ENCODE measurements around the gene LILRB4. TPM values are rescaled to one million over a fixed set of nuclear protein-coding genes. Genes with fewer than 3 reads are reported as not detected.
A peak's percentile ranks its signal among the peaks of the same experiment; 100 is the strongest.

Gene LILRB4
- total RNA-seq, 1 experiment from 2014 or later = not detected

DNA sequence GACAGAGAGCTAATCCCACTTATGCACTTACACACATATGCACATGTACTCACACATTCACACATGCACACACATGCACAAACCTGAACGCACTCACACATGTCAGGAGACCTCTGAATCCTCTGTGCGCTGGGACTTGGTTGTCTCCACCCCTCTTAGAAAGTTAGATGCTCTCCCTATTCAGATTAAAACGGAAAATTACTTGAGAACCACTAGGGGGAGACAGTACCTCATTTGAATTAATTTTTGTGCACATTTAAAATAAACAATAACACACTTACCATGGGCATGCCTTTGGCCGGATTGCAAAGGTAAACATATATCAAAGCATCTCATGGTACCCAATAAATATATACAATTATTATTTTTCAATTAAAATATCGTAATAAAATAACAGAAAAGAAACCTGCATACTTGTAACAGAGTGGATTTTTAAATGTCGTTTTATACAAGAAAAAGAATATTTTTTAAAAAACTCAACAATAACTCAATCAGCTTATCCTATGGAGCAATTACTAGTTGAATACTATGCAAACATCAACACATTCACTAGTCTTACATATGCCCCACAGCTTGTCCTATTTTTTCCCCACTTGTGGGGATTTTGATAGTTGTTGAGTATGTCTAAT, 9.5 kb upstream of the LILRB4 start:
- ChIA-PET POLR2A (no interaction called here), CTCF (interaction anchor here (0.6 to 2.5 kb wide), 2 partner anchors 10 to 21 kb away, joined by 3 to 25 read pairs; partner anchors contain the start of gene LILRB4)
- no peak overlapping the region for H3K27ac Mint-ChIP-seq
- H3K27me3 Mint-ChIP-seq (ENCODE audit: low read depth) = peaks cover 4% of the 10 kb centered on the region
- no peaks in the 10 kb centered on the region for H3K4me1 Mint-ChIP-seq
- DNase-seq (ENCODE audit: low spot score) (no peak), ATAC-seq (no peak)
- no peak overlapping the region for H3K4me3 Mint-ChIP-seq
- peaks cover 68% of the 10 kb centered on the region for H3K9me3 Mint-ChIP-seq
- H3K36me3 Mint-ChIP-seq = peaks cover 29% of the 10 kb centered on the region
- TF ChIP-seq, protein P1, sequence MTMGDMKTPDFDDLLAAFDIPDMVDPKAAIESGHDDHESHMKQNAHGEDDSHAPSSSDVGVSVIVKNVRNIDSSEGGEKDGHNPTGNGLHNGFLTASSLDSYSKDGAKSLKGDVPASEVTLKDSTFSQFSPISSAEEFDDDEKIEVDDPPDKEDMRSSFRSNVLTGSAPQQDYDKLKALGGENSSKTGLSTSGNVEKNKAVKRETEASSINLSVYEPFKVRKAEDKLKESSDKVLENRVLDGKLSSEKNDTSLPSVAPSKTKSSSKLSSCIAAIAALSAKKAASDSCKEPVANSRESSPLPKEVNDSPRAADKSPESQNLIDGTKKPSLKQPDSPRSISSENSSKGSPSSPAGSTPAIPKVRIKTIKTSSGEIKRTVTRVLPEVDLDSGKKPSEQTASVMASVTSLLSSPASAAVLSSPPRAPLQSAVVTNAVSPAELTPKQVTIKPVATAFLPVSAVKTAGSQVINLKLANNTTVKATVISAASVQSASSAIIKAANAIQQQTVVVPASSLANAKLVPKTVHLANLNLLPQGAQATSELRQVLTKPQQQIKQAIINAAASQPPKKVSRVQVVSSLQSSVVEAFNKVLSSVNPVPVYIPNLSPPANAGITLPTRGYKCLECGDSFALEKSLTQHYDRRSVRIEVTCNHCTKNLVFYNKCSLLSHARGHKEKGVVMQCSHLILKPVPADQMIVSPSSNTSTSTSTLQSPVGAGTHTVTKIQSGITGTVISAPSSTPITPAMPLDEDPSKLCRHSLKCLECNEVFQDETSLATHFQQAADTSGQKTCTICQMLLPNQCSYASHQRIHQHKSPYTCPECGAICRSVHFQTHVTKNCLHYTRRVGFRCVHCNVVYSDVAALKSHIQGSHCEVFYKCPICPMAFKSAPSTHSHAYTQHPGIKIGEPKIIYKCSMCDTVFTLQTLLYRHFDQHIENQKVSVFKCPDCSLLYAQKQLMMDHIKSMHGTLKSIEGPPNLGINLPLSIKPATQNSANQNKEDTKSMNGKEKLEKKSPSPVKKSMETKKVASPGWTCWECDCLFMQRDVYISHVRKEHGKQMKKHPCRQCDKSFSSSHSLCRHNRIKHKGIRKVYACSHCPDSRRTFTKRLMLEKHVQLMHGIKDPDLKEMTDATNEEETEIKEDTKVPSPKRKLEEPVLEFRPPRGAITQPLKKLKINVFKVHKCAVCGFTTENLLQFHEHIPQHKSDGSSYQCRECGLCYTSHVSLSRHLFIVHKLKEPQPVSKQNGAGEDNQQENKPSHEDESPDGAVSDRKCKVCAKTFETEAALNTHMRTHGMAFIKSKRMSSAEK (CRISPR knock-in tag; IDR thresholded peaks at IDR 0.05; ENCODE audit: borderline replicate concordance) = no peak
- TF ChIP-seq, protein P2, sequence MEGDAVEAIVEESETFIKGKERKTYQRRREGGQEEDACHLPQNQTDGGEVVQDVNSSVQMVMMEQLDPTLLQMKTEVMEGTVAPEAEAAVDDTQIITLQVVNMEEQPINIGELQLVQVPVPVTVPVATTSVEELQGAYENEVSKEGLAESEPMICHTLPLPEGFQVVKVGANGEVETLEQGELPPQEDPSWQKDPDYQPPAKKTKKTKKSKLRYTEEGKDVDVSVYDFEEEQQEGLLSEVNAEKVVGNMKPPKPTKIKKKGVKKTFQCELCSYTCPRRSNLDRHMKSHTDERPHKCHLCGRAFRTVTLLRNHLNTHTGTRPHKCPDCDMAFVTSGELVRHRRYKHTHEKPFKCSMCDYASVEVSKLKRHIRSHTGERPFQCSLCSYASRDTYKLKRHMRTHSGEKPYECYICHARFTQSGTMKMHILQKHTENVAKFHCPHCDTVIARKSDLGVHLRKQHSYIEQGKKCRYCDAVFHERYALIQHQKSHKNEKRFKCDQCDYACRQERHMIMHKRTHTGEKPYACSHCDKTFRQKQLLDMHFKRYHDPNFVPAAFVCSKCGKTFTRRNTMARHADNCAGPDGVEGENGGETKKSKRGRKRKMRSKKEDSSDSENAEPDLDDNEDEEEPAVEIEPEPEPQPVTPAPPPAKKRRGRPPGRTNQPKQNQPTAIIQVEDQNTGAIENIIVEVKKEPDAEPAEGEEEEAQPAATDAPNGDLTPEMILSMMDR (IDR thresholded peaks at IDR 0.05) = peak; percentile 38; the same call in 1 of the 2 replicates

DNA sequence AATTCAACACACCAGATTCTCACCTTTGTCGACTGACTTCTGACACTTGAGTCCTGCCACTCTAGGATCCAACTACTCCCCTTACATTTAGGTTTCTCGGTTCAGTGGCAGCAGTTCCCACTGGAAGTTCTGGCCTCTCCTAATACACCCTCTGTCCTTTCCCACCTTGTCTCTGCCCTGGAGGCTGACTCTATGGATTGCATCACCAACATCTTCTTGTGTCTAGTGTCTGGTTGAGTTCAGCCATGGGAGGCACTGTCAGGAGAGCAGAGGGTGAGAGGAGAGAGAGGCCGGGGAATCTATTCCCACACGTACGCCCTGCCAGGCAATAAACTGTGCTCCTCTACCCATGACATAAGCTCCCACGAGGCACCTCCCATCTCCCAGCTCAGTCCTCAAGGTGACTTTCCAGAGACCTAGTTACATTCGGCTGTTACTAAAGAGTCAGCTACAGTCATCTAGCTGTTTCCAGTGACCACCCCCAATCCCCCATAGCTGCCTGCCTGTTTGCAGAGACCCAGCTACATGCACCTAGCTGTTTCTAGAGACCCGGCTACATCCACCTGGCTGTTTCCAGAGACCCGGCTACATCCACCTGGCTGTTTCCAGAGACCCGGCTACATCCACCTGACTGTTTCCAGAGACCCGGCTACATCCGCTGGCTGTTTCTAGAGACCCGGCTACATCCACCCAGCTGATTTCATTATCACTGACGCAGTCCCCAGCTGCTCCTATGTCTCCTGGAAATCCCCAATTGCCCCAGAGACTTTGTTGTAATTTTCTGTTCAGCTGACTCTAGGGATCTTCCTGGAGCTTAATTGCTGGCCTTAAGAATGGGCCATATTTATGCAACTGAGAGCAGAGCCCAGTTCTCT, 8.1 kb upstream of the LILRB4 start:
- Mint-ChIP-seq H3K27me3 (ENCODE audit: low read depth) (peaks cover 12% of the 10 kb centered on the region), H3K36me3 (peaks cover 39% of the 10 kb centered on the region), H3K9me3 (peaks cover 68% of the 10 kb centered on the region), H3K4me3 (no peak overlapping the region), H3K4me1 (no peaks in the 10 kb centered on the region), H3K27ac (no peak overlapping the region)
- no peak for DNase-seq (ENCODE audit: low spot score)
- no peak for ATAC-seq
- TF ChIP-seq, protein P3, sequence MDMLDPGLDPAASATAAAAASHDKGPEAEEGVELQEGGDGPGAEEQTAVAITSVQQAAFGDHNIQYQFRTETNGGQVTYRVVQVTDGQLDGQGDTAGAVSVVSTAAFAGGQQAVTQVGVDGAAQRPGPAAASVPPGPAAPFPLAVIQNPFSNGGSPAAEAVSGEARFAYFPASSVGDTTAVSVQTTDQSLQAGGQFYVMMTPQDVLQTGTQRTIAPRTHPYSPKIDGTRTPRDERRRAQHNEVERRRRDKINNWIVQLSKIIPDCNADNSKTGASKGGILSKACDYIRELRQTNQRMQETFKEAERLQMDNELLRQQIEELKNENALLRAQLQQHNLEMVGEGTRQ (CRISPR knock-in tag; IDR thresholded peaks at IDR 0.05) = no peak
- TF ChIP-seq, protein P4, sequence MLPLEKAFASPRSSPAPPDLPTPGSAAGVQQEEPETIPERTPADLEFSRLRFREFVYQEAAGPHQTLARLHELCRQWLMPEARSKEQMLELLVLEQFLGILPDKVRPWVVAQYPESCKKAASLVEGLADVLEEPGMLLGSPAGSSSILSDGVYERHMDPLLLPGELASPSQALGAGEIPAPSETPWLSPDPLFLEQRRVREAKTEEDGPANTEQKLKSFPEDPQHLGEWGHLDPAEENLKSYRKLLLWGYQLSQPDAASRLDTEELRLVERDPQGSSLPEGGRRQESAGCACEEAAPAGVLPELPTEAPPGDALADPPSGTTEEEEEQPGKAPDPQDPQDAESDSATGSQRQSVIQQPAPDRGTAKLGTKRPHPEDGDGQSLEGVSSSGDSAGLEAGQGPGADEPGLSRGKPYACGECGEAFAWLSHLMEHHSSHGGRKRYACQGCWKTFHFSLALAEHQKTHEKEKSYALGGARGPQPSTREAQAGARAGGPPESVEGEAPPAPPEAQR (CRISPR knock-in tag; IDR thresholded peaks at IDR 0.05) = no peak
- TF ChIP-seq ZNF416 (CRISPR knock-in tag; IDR thresholded peaks at IDR 0.05) = no peak
- no peak for TF ChIP-seq EMX1 (CRISPR knock-in tag; IDR thresholded peaks at IDR 0.05)
- no peak for TF ChIP-seq NR1H2 (CRISPR knock-in tag; IDR thresholded peaks at IDR 0.05)
- TF ChIP-seq, protein P5, sequence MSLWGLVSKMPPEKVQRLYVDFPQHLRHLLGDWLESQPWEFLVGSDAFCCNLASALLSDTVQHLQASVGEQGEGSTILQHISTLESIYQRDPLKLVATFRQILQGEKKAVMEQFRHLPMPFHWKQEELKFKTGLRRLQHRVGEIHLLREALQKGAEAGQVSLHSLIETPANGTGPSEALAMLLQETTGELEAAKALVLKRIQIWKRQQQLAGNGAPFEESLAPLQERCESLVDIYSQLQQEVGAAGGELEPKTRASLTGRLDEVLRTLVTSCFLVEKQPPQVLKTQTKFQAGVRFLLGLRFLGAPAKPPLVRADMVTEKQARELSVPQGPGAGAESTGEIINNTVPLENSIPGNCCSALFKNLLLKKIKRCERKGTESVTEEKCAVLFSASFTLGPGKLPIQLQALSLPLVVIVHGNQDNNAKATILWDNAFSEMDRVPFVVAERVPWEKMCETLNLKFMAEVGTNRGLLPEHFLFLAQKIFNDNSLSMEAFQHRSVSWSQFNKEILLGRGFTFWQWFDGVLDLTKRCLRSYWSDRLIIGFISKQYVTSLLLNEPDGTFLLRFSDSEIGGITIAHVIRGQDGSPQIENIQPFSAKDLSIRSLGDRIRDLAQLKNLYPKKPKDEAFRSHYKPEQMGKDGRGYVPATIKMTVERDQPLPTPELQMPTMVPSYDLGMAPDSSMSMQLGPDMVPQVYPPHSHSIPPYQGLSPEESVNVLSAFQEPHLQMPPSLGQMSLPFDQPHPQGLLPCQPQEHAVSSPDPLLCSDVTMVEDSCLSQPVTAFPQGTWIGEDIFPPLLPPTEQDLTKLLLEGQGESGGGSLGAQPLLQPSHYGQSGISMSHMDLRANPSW (CRISPR knock-in tag; conservative IDR thresholded peaks at IDR 0.05; ENCODE audit: low read depth) = no peak
- no peak for TF ChIP-seq ESRRA (CRISPR knock-in tag; IDR thresholded peaks at IDR 0.05; ENCODE audit: borderline replicate concordance)
- TF ChIP-seq MXD4 (CRISPR knock-in tag; IDR thresholded peaks at IDR 0.05; ENCODE audit: borderline replicate concordance) = no peak
- no peak for TF ChIP-seq ZBTB21 (CRISPR knock-in tag; IDR thresholded peaks at IDR 0.05; ENCODE audit: borderline replicate concordance)
- no peak for TF ChIP-seq ZNF219 (CRISPR knock-in tag; IDR thresholded peaks at IDR 0.05; ENCODE audit: borderline replicate concordance)
- TF ChIP-seq, protein P1 (CRISPR knock-in tag; IDR thresholded peaks at IDR 0.05; ENCODE audit: borderline replicate concordance) = no peak
- TF ChIP-seq FOXP1 (CRISPR knock-in tag; IDR thresholded peaks at IDR 0.05; ENCODE audit: borderline replicate concordance) = no peak
- ChIA-PET POLR2A (no interaction called here), CTCF (interaction anchor here (0.8 to 2.5 kb wide), 5 partner anchors 10 to 227 kb away, joined by 3 to 25 read pairs (median 3); partner anchors contain the start of gene CDC42EP5)
